IMR-90 (cell line): ENCODE data around the gene MOB4. TPM values are rescaled to one million over a fixed set of nuclear protein-coding genes. Genes with fewer than 3 reads are reported as not detected.

Source experiments
- ATAC-seq: fragments of 200-7000 bp; cut with Tn5 transposase; 2 replicates; pipeline ENCODE4 v1.9.1; 2020; ENCODE audit warnings: low read depth, mild to moderate bottlenecking, moderate library complexity
- BruUV-seq: library from RNA; stranded (reverse); fragments of 400-500 nt; replicated peaks from 2 replicates; lab custom pipeline; 2021; lab: Mats Ljungman, UMichigan
- CTCF ChIA-PET: fragments of 300-600 bp; formaldehyde crosslinking; extraction: SDS; loops from one replicate; lab custom pipeline; 2021; ENCODE audit warnings: antibody characterized with exemption; lab: Yijun Ruan, JAX
- POLR2A ChIA-PET: fragments of 300-600 bp; sonication (Branson Sonifier 250); formaldehyde crosslinking; loops from one replicate; lab custom pipeline; 2022; ENCODE audit warnings: antibody characterized with exemption; ENCODE audit not compliant: unreplicated experiment; lab: Charles Lee
- DNase-seq: peaks from one replicate; pipeline ENCODE4 v3.0.0; 2013
- H2AFZ ChIP-seq: replicated peaks from 2 replicates; pipeline ENCODE3; 2013; ENCODE audit warnings: low read length, mild to moderate bottlenecking; ENCODE audit not compliant: poor library complexity
- H2AK5ac ChIP-seq: 2 replicates; pipeline ENCODE4 v1.6.1; 2013; ENCODE audit warnings: low read depth, low read length, inconsistent platforms
- H2AK9ac ChIP-seq: replicated peaks from 2 replicates; pipeline ENCODE3; 2013; ENCODE audit warnings: mild to moderate bottlenecking, low read depth, low read length, moderate library complexity; ENCODE audit not compliant: poor library complexity
- H2BK120ac ChIP-seq: 2 replicates; pipeline ENCODE4 v1.6.1; 2013; ENCODE audit warnings: low read depth, low read length, inconsistent platforms
- H2BK15ac ChIP-seq: 3 replicates; pipeline ENCODE4 v1.6.1; 2013; ENCODE audit warnings: low read depth, low read length, inconsistent platforms
- H2BK20ac ChIP-seq: 2 replicates; pipeline ENCODE4 v1.6.1; 2013; ENCODE audit warnings: low read depth, mild to moderate bottlenecking, inconsistent platforms, low read length, moderate library complexity
- H2BK5ac ChIP-seq: 2 replicates; pipeline ENCODE4 v1.6.1; 2013; ENCODE audit warnings: mild to moderate bottlenecking, low read depth, low read length, inconsistent platforms; ENCODE audit not compliant: poor library complexity, severe bottlenecking
- H3K14ac ChIP-seq: replicated peaks from 2 replicates; pipeline ENCODE4 v1.6.1; 2013; ENCODE audit warnings: low read depth, low read length, inconsistent platforms
- H3K18ac ChIP-seq: 2 replicates; pipeline ENCODE4 v1.6.1; 2013; ENCODE audit warnings: low read depth, low read length, control low read depth
- H3K23ac ChIP-seq: 2 replicates; pipeline ENCODE4 v1.6.1; 2013; ENCODE audit warnings: low read depth, low read length, inconsistent platforms
- H3K27ac ChIP-seq: 2 replicates; pipeline ENCODE4 v1.5.1; 2013; ENCODE audit warnings: mild to moderate bottlenecking, control low read depth, low read length; ENCODE audit not compliant: insufficient read depth
- H3K27me3 ChIP-seq: 2 replicates; pipeline ENCODE4 v1.6.1; 2013; ENCODE audit warnings: low read length; ENCODE audit not compliant: control insufficient read depth, insufficient read depth
- H3K36me3 ChIP-seq: 2 replicates; pipeline ENCODE4 v1.6.1; 2013; ENCODE audit warnings: low read length, mixed read lengths; ENCODE audit not compliant: control insufficient read depth, insufficient read depth
- H3K4ac ChIP-seq: 2 replicates; pipeline ENCODE4 v1.6.1; 2013; ENCODE audit warnings: low read depth, low read length, inconsistent platforms
- H3K4me1 ChIP-seq: 2 replicates; pipeline ENCODE4 v1.6.1; 2013; ENCODE audit warnings: low read length, mixed read lengths; ENCODE audit not compliant: control insufficient read depth, insufficient read depth
- H3K4me2 ChIP-seq: 2 replicates; pipeline ENCODE4 v1.6.1; 2013; ENCODE audit warnings: low read depth, mild to moderate bottlenecking, control low read depth, low read length, moderate library complexity
- H3K4me3 ChIP-seq: 2 replicates; pipeline ENCODE4 v1.5.1; 2013; ENCODE audit warnings: low read depth, mild to moderate bottlenecking, control low read depth, low read length, moderate library complexity; ENCODE audit not compliant: insufficient read depth
- H3K56ac ChIP-seq: 2 replicates; pipeline ENCODE4 v1.6.1; 2013; ENCODE audit warnings: low read length, inconsistent platforms; ENCODE audit not compliant: insufficient read depth; ENCODE audit errors: extremely low read depth
- H3K79me1 ChIP-seq, 2 experiments: 2 replicates each; pipeline ENCODE4 v1.6.1; 2013; ENCODE audit warnings: low read length in 2 of 2, inconsistent platforms in 1 of 2, low read depth in 1 of 2
- H3K9ac ChIP-seq: 2 replicates; pipeline ENCODE4 v1.6.1; 2013; ENCODE audit warnings: low read depth, low read length, control low read depth
- H3K9me1 ChIP-seq: 2 replicates; pipeline ENCODE4 v1.6.1; 2013; ENCODE audit warnings: low read length, inconsistent platforms; ENCODE audit not compliant: insufficient read depth
- H3K9me3 ChIP-seq: 2 replicates; pipeline ENCODE4 v1.6.1; 2013; ENCODE audit warnings: low read length; ENCODE audit not compliant: control insufficient read depth, insufficient read depth
- H4K20me1 ChIP-seq: 2 replicates; pipeline ENCODE4 v1.6.1; 2013; ENCODE audit warnings: low read length, inconsistent platforms; ENCODE audit not compliant: insufficient read depth
- H4K5ac ChIP-seq: 2 replicates; pipeline ENCODE4 v1.6.1; 2013; ENCODE audit warnings: mild to moderate bottlenecking, low read depth, low read length, control low read depth
- H4K8ac ChIP-seq, 2 experiments: 2 replicates each; pipeline ENCODE4 v1.6.1; 2013; ENCODE audit warnings: low read depth in 2 of 2, low read length in 2 of 2, control low read depth in 1 of 2, inconsistent platforms in 1 of 2
- H4K91ac ChIP-seq: 2 replicates; pipeline ENCODE4 v1.6.1; 2013; ENCODE audit warnings: low read depth, low read length, inconsistent platforms; ENCODE audit not compliant: insufficient read depth
- BHLHE40 ChIP-seq: fragments of 150-350 bp; IDR thresholded peaks from 2 replicates; pipeline ENCODE4 v1.6.1; 2016; ENCODE audit warnings: mild to moderate bottlenecking, low read depth, low read length
- CHD1 ChIP-seq: IDR thresholded peaks from 2 replicates; pipeline ENCODE4 v1.6.1; 2012; ENCODE audit warnings: low read depth, low read length, improper control_type of control experiment
- MAFK ChIP-seq: IDR thresholded peaks from 2 replicates; pipeline ENCODE4 v1.6.1; 2012; ENCODE audit warnings: low read depth, low read length, improper control_type of control experiment
- NFE2L2 ChIP-seq: fragments of 150-350 bp; IDR thresholded peaks from 2 replicates; pipeline ENCODE4 v1.6.1; 2016; ENCODE audit warnings: low read depth, mild to moderate bottlenecking, low read length
- POLR2A ChIP-seq: IDR thresholded peaks from 2 replicates; pipeline ENCODE4 v1.6.1; 2012; ENCODE audit warnings: mild to moderate bottlenecking, low read depth, low read length
- RCOR1 ChIP-seq: IDR thresholded peaks from 2 replicates; pipeline ENCODE4 v1.6.1; 2012; ENCODE audit warnings: mild to moderate bottlenecking, low read length, improper control_type of control experiment; ENCODE audit not compliant: insufficient replicate concordance
- RFX5 ChIP-seq: IDR thresholded peaks from 2 replicates; pipeline ENCODE4 v1.8.0; 2012; ENCODE audit warnings: low read depth, mild to moderate bottlenecking, low read length, moderate library complexity
- WGBS, 2 experiments: methylation state at CpG; one replicate each; pipeline versions ENCODE4 v1.1.5 to v1.1.7; 2013; ENCODE audit warnings: missing lambda C conversion rate in 2 of 2; ENCODE audit not compliant: insufficient read length in 1 of 2; ENCODE audit errors: extremely low coverage in 2 of 2; 5-methylcytosine and 5-hydroxymethylcytosine counted together
- dilution Hi-C: fragments of 300-500 bp; cut with HindIII; formaldehyde crosslinking; loops from one replicate; pipeline ENCODE4 v1.14.3; 2018; ENCODE audit warnings: low sequenced_read_pairs; ENCODE audit not compliant: unreplicated experiment
- in situ Hi-C: fragments of 300-500 bp; cut with MboI; formaldehyde crosslinking; loops from 3 replicates; pipeline ENCODE4 v1.14.3; 2019; ENCODE audit warnings: low sequenced_read_pairs, inconsistent platforms, mixed read lengths
- intact Hi-C: fragments of 100-400 bp; cut with micrococcal nuclease; formaldehyde crosslinking; loops from 2 replicates; pipeline ENCODE4 v1.10.0; 2022
- polyA plus RNA-seq, 3 experiments: library from polyadenylated mRNA; depleted of rRNA; stranded (reverse); fragments of >200 nt; gene quantifications; 2 replicates each; pipeline ENCODE4 v1.2.3, GENCODE V29; 2012; ENCODE audit warnings: low replicate concordance in 1 of 3
- total RNA-seq: library from RNA; depleted of rRNA; stranded (reverse); fragments of >200 nt; gene quantifications from 2 replicates; pipeline ENCODE4 v1.2.3, GENCODE V29; 2012
- TF ChIP-seq, protein P1 (sequence below): conservative IDR thresholded peaks from 2 replicates; pipeline ENCODE4 v1.5.1; 2012; ENCODE audit warnings: mild to moderate bottlenecking, low read depth, low read length, improper control_type of control experiment
- TF ChIP-seq, protein P2 (sequence below): fragments of 150-350 bp; IDR thresholded peaks from 2 replicates; pipeline ENCODE4 v1.6.1; 2017; ENCODE audit warnings: mild to moderate bottlenecking, antibody characterized with exemption, low read length, low read depth

Gene MOB4
- total and polyA plus RNA-seq, 2 of the 4 experiments (the other 2 are of a cell fraction): 34.8 to 36.0 TPM

DNA sequence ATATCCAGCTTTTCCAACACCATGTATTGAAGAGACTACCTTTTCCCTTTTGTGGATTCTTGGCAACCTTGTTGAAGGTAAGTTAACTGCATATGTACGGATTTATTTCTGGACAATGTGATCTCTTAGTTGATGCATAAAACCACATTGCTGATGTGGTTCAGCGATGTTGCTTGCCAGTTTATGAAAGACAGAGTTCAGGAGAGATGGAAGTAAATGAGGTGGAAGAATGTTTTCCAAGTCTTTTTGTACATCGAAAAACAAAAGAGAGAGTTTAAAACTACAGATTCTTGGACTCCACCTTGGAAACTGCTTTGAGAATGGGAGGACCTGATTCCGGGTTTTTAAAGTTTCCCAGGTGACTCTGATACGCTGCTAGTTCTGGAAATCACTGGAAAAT lies 43.8 kb downstream of the MOB4 start:
- H3K23ac ChIP-seq: no peak overlapping the region
- H3K79me1 ChIP-seq: peaks cover 3% of the 10 kb centered on the region in 2 experiments; a peak in 2 of 4 replicates
- no peak overlapping the region for H3K4me3 ChIP-seq
- no peak overlapping the region for H3K14ac ChIP-seq
- no peak for TF ChIP-seq NFE2L2
- TF ChIP-seq, protein P1, sequence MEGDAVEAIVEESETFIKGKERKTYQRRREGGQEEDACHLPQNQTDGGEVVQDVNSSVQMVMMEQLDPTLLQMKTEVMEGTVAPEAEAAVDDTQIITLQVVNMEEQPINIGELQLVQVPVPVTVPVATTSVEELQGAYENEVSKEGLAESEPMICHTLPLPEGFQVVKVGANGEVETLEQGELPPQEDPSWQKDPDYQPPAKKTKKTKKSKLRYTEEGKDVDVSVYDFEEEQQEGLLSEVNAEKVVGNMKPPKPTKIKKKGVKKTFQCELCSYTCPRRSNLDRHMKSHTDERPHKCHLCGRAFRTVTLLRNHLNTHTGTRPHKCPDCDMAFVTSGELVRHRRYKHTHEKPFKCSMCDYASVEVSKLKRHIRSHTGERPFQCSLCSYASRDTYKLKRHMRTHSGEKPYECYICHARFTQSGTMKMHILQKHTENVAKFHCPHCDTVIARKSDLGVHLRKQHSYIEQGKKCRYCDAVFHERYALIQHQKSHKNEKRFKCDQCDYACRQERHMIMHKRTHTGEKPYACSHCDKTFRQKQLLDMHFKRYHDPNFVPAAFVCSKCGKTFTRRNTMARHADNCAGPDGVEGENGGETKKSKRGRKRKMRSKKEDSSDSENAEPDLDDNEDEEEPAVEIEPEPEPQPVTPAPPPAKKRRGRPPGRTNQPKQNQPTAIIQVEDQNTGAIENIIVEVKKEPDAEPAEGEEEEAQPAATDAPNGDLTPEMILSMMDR: no peak
- no peak for TF ChIP-seq BHLHE40
- no peak for TF ChIP-seq MAFK
- no peak for TF ChIP-seq RCOR1
- TF ChIP-seq CHD1: no peak
- TF ChIP-seq POLR2A: no peak
- TF ChIP-seq RFX5: no peak
- TF ChIP-seq, protein P2, sequence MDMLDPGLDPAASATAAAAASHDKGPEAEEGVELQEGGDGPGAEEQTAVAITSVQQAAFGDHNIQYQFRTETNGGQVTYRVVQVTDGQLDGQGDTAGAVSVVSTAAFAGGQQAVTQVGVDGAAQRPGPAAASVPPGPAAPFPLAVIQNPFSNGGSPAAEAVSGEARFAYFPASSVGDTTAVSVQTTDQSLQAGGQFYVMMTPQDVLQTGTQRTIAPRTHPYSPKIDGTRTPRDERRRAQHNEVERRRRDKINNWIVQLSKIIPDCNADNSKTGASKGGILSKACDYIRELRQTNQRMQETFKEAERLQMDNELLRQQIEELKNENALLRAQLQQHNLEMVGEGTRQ: no peak
- H2AFZ ChIP-seq: no peak overlapping the region
- H3K4me2 ChIP-seq: no peak overlapping the region
- no peak for ATAC-seq
- no peak overlapping the region for H2AK5ac ChIP-seq
- H3K27me3 ChIP-seq: no peaks in the 10 kb centered on the region
- H3K36me3 ChIP-seq: peaks cover 9% of the 10 kb centered on the region
- in situ Hi-C loops (no loop called here), dilution Hi-C loops (no loop called here), intact Hi-C loops (no loop called here)
- no peak overlapping the region for H2BK20ac ChIP-seq
- WGBS, 2 experiments: 100% methylated on average over 2 of the region's 5 CpGs; no CpG with 5 or more reads in 1 of the 2 experiments
- H2AK9ac ChIP-seq: no peak overlapping the region
- H3K56ac ChIP-seq: no peak overlapping the region
- no peak overlapping the region for H2BK120ac ChIP-seq
- BruUV-seq: no TSS peak
- H2BK15ac ChIP-seq: no peak overlapping the region
- H3K4me1 ChIP-seq: no peaks in the 10 kb centered on the region
- no peak overlapping the region for H3K27ac ChIP-seq
- H4K5ac ChIP-seq: no peak overlapping the region
- H4K91ac ChIP-seq: no peak overlapping the region
- no peaks in the 10 kb centered on the region for H3K9me3 ChIP-seq
- H3K9ac ChIP-seq: no peak overlapping the region
- no peaks in the 10 kb centered on the region; the same call in 1 of the 2 replicates for H4K20me1 ChIP-seq
- H4K8ac ChIP-seq: no peak overlapping the region
- H3K9me1 ChIP-seq: peaks cover 2% of the 10 kb centered on the region; the same call in 1 of the 2 replicates
- H3K4ac ChIP-seq: no peak overlapping the region
- no peak for DNase-seq
- ChIA-PET CTCF (interaction anchor here (0.7 kb wide), 1 partner anchor 280 kb away, joined by 3 read pairs; no protein-coding TSS in a partner anchor), POLR2A (interaction anchor here (0.7 kb wide), 1 partner anchor 686 kb away, joined by 13 read pairs; no protein-coding TSS in a partner anchor)
- no peak overlapping the region for H3K18ac ChIP-seq
- no peak overlapping the region for H2BK5ac ChIP-seq
